Heart left ventricle (tissue), 16 donors: ENCODE data around the gene ST7. TPM values are rescaled to one million over a fixed set of nuclear protein-coding genes. Genes with fewer than 3 reads are reported as not detected.

Source experiments
- ATAC-seq, 4 donors: fragments of 200-7000 bp; cut with Tn5 transposase; one replicate each; pipeline ENCODE4 v1.9.1; 2020 to 2022; ENCODE audit warnings: moderate library complexity in 4 of 4, mild to moderate bottlenecking in 3 of 4, moderate number of reproducible peaks in 1 of 4
- DNase-seq, 5 donors: peaks; one replicate each; pipeline ENCODE4 v3.0.0-alpha.2; 2020
- H3K27ac ChIP-seq, 12 donors: fragments of 200-600 bp; sonication (generic) in 4 of 12; one replicate each; pipeline versions ENCODE4 v1.5.0 to v1.8.0; 2016 to 2022; ENCODE audit warnings: mild to moderate bottlenecking in 2 of 12
- H3K27me3 ChIP-seq, 9 donors: fragments of 200-600 bp; sonication (generic) in 2 of 9; one replicate each; pipeline versions ENCODE4 v1.5.1 to v1.8.0; 2016 to 2022; ENCODE audit warnings: mild to moderate bottlenecking in 3 of 9
- H3K36me3 ChIP-seq, 9 donors: fragments of 200-600 bp; sonication (generic) in 2 of 9; one replicate each; pipeline versions ENCODE4 v1.5.0 to v1.8.0; 2018 to 2022; ENCODE audit warnings: mild to moderate bottlenecking in 2 of 9
- H3K4me1 ChIP-seq, 12 donors: fragments of 200-600 bp; sonication (generic) in 4 of 12; one replicate each; pipeline versions ENCODE4 v1.5.0 to v1.8.0; 2016 to 2022; ENCODE audit warnings: mild to moderate bottlenecking in 3 of 12
- H3K4me3 ChIP-seq, 12 donors: fragments of 200-600 bp; sonication (generic) in 4 of 12; one replicate each; pipeline versions ENCODE4 v1.5.0 to v1.8.0; 2017 to 2022; ENCODE audit warnings: mild to moderate bottlenecking in 9 of 12, moderate library complexity in 4 of 12
- H3K9me3 ChIP-seq, 12 donors: fragments of 200-600 bp; sonication (generic) in 4 of 12; one replicate each; pipeline versions ENCODE4 v1.5.0 to v1.8.0; 2016 to 2022; ENCODE audit warnings: mild to moderate bottlenecking in 1 of 12
- POLR2A ChIP-seq, 2 donors: fragments of 450-650 bp; IDR thresholded peaks; one replicate each; pipeline ENCODE4 v1.6.1; 2017; ENCODE audit warnings: antibody characterized with exemption in 2 of 2, mild to moderate bottlenecking in 2 of 2, moderate library complexity in 2 of 2
- WGBS, 4 donors: extraction: QIAGEN DNeasy Blood & Tissue Kit in 2 of 4; methylation state at CpG; one replicate each; pipeline versions ENCODE4 v1.1.5 to v1.1.7; 2013 to 2018; 5-methylcytosine and 5-hydroxymethylcytosine counted together
- intact Hi-C, 10 donors: fragments of 100-400 bp; cut with DNase I; formaldehyde crosslinking; loops; one replicate each; pipeline versions ENCODE4 v1.11.1 to v1.14.2; 2022
- polyA plus RNA-seq, 2 donors: library from polyadenylated mRNA; stranded (reverse); fragments of 200-250 nt; gene quantifications; one replicate each; pipeline ENCODE4 v1.2.3, GENCODE V29; 2013
- total RNA-seq, 9 donors: library from RNA; depleted of rRNA in 2 of 9; stranded (reverse); fragments of >200 nt in 2 of 9; fragmentation: NEBNext Ultra II Directional in 3 of 9; extraction: Animal tissue kit (Norgen Biotek cat#: 25700) in 3 of 9; gene quantifications; one replicate each; pipeline versions ENCODE4 v1.1.0 to v1.2.4, GENCODE V29; 2016 to 2023
- TF ChIP-seq, protein P1 (sequence below), 12 donors: fragments of 200-600 bp; sonication (generic) in 4 of 12; IDR thresholded peaks; one replicate each; pipeline versions ENCODE4 v1.5.0 to v1.8.0; 2018 to 2022; ENCODE audit warnings: antibody characterized with exemption in 12 of 12, mild to moderate bottlenecking in 5 of 12
- donor health status: ischemic (EF 13 %, LVEDD 7.1; RV severe dilation, severe dysfunction).
- donor health status: healthy with polysubstance abuse.
- donor health status: DM: no; HTN: yes; CAD: no.
- donor health status: DM: no; HTN: no; CAD: no.
- donor health status: ischemic (EF 25% LVEDD 6.9; RV normal size, moderate dysfunction).
- donor health status: ischemic (EF 25% LVEDD 5.7; RV mildly dilated, moderate dysfunction).
- donor health status: healthy.
- donor health status: DM: yes; HTN: yes; CAD: no.
- donor health status: ischemic (EF 35%, LVEDD 5.7; RV mildly dilated, moderate dysfunction).
- donor health status: nonischemic (EF 11% LVEDD 7.7; RV severe dilation, severe dysfunction).
- donor health status: DM: yes; HTN: yes; CAD: no.
- donor health status: PGD.
- donor health status: ischemic (EF 29% LVEDD 5.4; RV normal size, mild dysfunction).
- donor health status: nonischemic (EF 23%, LVEDD 6.1; RV moderate dilation, normal function).

ST7 gene
- total and polyA plus RNA-seq, 11 donors, result 16.0 to 41.3 (median 25.5) TPM

DNA sequence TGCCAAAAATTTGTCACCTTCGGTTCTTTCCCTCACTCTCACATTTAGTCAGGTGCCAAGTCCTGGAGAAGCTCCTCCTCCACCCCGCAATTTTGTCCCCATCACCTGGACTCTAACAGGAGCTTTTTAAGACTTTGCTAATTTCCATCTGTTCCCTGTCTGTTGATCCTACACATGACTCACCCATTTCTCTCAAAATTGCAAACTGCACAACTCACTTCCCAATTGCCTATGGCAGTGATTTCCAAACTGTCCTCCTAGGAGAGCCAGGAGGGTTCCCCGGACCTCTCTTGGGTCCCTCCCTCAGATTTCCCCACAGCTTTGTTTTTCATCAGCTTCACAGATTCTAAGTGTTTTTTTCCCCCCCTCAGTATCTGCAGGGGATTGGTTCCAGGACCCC lies 249.2 kb downstream of the ST7 start:
- TF ChIP-seq, protein P1, sequence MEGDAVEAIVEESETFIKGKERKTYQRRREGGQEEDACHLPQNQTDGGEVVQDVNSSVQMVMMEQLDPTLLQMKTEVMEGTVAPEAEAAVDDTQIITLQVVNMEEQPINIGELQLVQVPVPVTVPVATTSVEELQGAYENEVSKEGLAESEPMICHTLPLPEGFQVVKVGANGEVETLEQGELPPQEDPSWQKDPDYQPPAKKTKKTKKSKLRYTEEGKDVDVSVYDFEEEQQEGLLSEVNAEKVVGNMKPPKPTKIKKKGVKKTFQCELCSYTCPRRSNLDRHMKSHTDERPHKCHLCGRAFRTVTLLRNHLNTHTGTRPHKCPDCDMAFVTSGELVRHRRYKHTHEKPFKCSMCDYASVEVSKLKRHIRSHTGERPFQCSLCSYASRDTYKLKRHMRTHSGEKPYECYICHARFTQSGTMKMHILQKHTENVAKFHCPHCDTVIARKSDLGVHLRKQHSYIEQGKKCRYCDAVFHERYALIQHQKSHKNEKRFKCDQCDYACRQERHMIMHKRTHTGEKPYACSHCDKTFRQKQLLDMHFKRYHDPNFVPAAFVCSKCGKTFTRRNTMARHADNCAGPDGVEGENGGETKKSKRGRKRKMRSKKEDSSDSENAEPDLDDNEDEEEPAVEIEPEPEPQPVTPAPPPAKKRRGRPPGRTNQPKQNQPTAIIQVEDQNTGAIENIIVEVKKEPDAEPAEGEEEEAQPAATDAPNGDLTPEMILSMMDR (IDR thresholded peaks at IDR 0.05), result no peak
- ATAC-seq (no peak), DNase-seq (no peak)
- no peak overlapping the region for H3K27ac ChIP-seq
- H3K9me3 ChIP-seq, result no peaks in the 10 kb centered on the region
- peaks cover 0 to 9% (median 0%) of the 10 kb centered on the region in 12 donors for H3K4me1 ChIP-seq
- WGBS, 4 donors, result 61 to 77% (median 64%) methylated on average over 3 of the region's 3 CpGs
- H3K27me3 ChIP-seq, result no peaks in the 10 kb centered on the region
- peaks cover 0 to 14% (median 0%) of the 10 kb centered on the region in 9 donors for H3K36me3 ChIP-seq
- intact Hi-C loops, result no loop called here
- no peak overlapping the region for H3K4me3 ChIP-seq

DNA sequence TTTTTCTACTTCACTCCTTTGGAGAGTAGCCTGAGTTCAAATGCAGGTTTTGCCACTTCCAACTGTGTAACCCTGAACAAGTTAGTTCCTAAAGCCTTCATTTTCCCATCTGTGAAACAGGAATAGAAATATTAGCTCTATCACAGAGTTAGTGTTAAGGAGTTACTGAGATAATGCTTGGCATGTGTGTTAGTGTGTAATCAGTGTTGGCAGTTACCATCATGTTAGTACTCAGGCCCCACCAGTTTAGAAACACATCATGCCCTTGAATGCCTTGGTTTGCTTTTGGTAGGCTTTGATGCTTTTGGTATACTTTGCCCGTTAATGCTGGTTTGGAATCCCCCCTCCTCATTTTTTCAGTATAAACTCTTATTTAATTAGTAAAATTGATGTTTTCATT lies 249.9 kb downstream of the ST7 start:
- H3K4me3 ChIP-seq, result no peak overlapping the region
- no peaks in the 10 kb centered on the region for H3K27me3 ChIP-seq
- intact Hi-C loops, result no loop called here
- H3K27ac ChIP-seq, result no peak overlapping the region
- DNase-seq, result no peak
- H3K4me1 ChIP-seq, result peaks cover 0 to 9% (median 0%) of the 10 kb centered on the region in 12 donors
- H3K36me3 ChIP-seq, result peaks cover 0 to 14% (median 0%) of the 10 kb centered on the region in 9 donors
- TF ChIP-seq POLR2A (IDR thresholded peaks at IDR 0.05), result no peak
- TF ChIP-seq, protein P1 (IDR thresholded peaks at IDR 0.05), result no peak
- WGBS, 4 donors, result 74 to 94% (median 84%) methylated on average over 1 of the region's 1 CpG
- ATAC-seq, result peak in 3 of 4 donors; percentile 46 to 53 (median 48)
- H3K9me3 ChIP-seq, result no peaks in the 10 kb centered on the region

DNA sequence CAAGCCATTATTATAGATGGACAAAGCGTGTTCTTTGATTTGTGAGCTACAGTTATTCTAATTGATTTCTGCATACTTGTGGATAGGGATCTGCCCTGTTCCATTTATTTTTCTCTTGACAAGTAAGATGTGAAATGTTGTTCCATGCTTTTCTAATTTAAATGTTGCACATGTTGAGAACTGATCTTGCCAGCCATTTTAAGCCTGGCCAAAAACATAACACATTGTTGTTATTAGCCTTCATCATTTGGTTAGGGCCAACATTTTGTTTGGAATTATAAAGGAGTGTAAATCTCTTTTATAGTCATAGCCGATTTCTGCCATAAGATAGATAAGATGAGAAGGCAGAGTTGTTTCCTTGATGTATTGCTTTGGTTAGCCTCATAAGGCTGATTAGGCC lies 252.6 kb downstream of the ST7 start:
- no peaks in the 10 kb centered on the region for H3K27me3 ChIP-seq
- H3K36me3 ChIP-seq, result peaks cover 0 to 22% (median 7%) of the 10 kb centered on the region in 9 donors
- H3K4me1 ChIP-seq, result peaks cover 0 to 9% (median 0%) of the 10 kb centered on the region in 12 donors
- WGBS, 4 donors, result 88 to 97% (median 92%) methylated on average over 2 of the region's 2 CpGs
- no peaks in the 10 kb centered on the region for H3K9me3 ChIP-seq
- intact Hi-C loops, result no loop called here
- ATAC-seq (no peak), DNase-seq (no peak)
- H3K27ac ChIP-seq, result no peak overlapping the region
- no peak for TF ChIP-seq POLR2A (IDR thresholded peaks at IDR 0.05)
- TF ChIP-seq, protein P1 (IDR thresholded peaks at IDR 0.05), result no peak
- H3K4me3 ChIP-seq, result no peak overlapping the region

DNA sequence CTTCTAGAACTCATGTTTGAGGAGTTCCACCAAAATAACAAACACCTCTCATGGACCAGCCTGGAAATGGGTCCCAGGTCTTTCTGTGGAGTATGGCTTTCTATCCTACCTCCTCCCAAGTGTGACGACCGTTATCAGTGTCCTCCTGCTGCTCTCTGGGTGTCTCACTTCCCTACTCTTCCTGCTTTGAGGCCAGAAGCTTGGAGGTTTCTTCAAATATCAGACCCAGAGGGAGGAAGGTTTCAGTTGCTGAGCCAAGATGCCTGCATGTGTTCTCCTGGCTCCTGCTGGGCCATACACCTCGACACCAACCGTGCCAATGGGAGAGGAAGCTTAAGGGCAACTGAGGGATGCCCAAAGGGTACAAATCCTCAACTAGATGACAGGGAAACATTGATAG lies 255.0 kb downstream of the ST7 start:
- TF ChIP-seq, protein P1 (IDR thresholded peaks at IDR 0.05), result no peak
- TF ChIP-seq POLR2A (IDR thresholded peaks at IDR 0.05), result no peak
- Histone ChIP-seq H3K9me3 (no peaks in the 10 kb centered on the region), H3K36me3 (peaks cover 0 to 27% (median 7%) of the 10 kb centered on the region in 9 donors), H3K4me1 (peaks cover 0 to 6% (median 0%) of the 10 kb centered on the region in 12 donors), H3K27ac (no peak overlapping the region), H3K27me3 (no peaks in the 10 kb centered on the region), H3K4me3 (no peak overlapping the region)
- ATAC-seq (no peak), DNase-seq (no peak)
- 77 to 86% (median 84%) methylated on average over 4 of the region's 4 CpGs for WGBS, 4 donors
- intact Hi-C loops, result no loop called here
